H9 (cell line): ENCODE measurements around the gene FAM53B. TPM values are rescaled to one million over a fixed set of nuclear protein-coding genes. Genes with fewer than 3 reads are reported as not detected.
"Not testable (repeated sequence)": the region's sequence is repeated elsewhere in the genome, so short reads cannot be mapped to it uniquely, and the experiment has no call there.

Experiments used
- DNase-seq: peaks from one replicate; pipeline ENCODE4 v3.0.0-alpha.2; 2017
- H2AFZ ChIP-seq: one replicate; pipeline ENCODE4 v1.6.1; 2013; ENCODE audit warnings: mild to moderate bottlenecking, low read length, control low read depth, moderate library complexity
- H2AK5ac ChIP-seq: 2 replicates; pipeline ENCODE4 v1.6.1; 2013; ENCODE audit warnings: low read length, control low read depth, mixed read lengths; ENCODE audit not compliant: insufficient read length
- H2BK120ac ChIP-seq: one replicate; pipeline ENCODE4 v1.6.1; 2013; ENCODE audit warnings: low read depth, mild to moderate bottlenecking, low read length, control low read depth, inconsistent platforms; ENCODE audit not compliant: poor library complexity, severe bottlenecking
- H2BK12ac ChIP-seq: 2 replicates; pipeline ENCODE4 v1.6.1; 2013; ENCODE audit warnings: low read length, control low read depth, mixed read lengths, low read depth; ENCODE audit not compliant: insufficient read length
- H2BK15ac ChIP-seq: 2 replicates; pipeline ENCODE4 v1.6.1; 2013; ENCODE audit warnings: low read depth, low read length, control low read depth
- H2BK20ac ChIP-seq: one replicate; pipeline ENCODE4 v1.6.1; 2013; ENCODE audit warnings: low read depth, mild to moderate bottlenecking, low read length, control low read depth, inconsistent platforms; ENCODE audit not compliant: poor library complexity, severe bottlenecking
- H2BK5ac ChIP-seq: 2 replicates; pipeline ENCODE4 v1.6.1; 2013; ENCODE audit warnings: low read length, control low read depth, mixed read lengths; ENCODE audit not compliant: insufficient read length
- H3K14ac ChIP-seq: 2 replicates; pipeline ENCODE4 v1.6.1; 2013; ENCODE audit warnings: low read length, control low read depth; ENCODE audit not compliant: insufficient read depth
- H3K18ac ChIP-seq: 2 replicates; pipeline ENCODE4 v1.6.1; 2013; ENCODE audit warnings: low read depth, mild to moderate bottlenecking, mixed read lengths, low read length, control low read depth; ENCODE audit not compliant: insufficient read length
- H3K23ac ChIP-seq: 2 replicates; pipeline ENCODE4 v1.6.1; 2013; ENCODE audit warnings: low read length, control low read depth, mixed read lengths, low read depth; ENCODE audit not compliant: insufficient read length
- H3K23me2 ChIP-seq: 2 replicates; pipeline ENCODE4 v1.6.1; 2013; ENCODE audit warnings: low read depth, mild to moderate bottlenecking, mixed read lengths, low read length, control low read depth; ENCODE audit not compliant: insufficient read length, poor library complexity, severe bottlenecking
- H3K27ac ChIP-seq: 2 replicates; pipeline ENCODE4 v1.5.1; 2013; ENCODE audit warnings: low read length, control low read depth, mixed read lengths, low read depth; ENCODE audit not compliant: insufficient read length
- H3K27me3 ChIP-seq: 2 replicates; pipeline ENCODE4 v1.6.1; 2013; ENCODE audit warnings: low read length, control low read depth, inconsistent platforms; ENCODE audit not compliant: insufficient read depth
- H3K4ac ChIP-seq: 2 replicates; pipeline ENCODE4 v1.6.1; 2013; ENCODE audit warnings: low read depth, mild to moderate bottlenecking, control low read depth, inconsistent platforms, low read length, moderate library complexity
- H3K4me1 ChIP-seq: 2 replicates; pipeline ENCODE4 v1.6.1; 2013; ENCODE audit warnings: low read length, control low read depth, inconsistent platforms; ENCODE audit not compliant: insufficient read depth
- H3K4me2 ChIP-seq: 2 replicates; pipeline ENCODE4 v1.6.1; 2013; ENCODE audit warnings: low read length, control low read depth, mixed read lengths; ENCODE audit not compliant: insufficient read length, insufficient read depth
- H3K56ac ChIP-seq: 2 replicates; pipeline ENCODE4 v1.6.1; 2013; ENCODE audit warnings: low read depth, mild to moderate bottlenecking, mixed read lengths, low read length, control low read depth; ENCODE audit not compliant: insufficient read length
- H3K79me1 ChIP-seq: 2 replicates; pipeline ENCODE4 v1.6.1; 2013; ENCODE audit warnings: low read depth, mild to moderate bottlenecking, moderate library complexity, low read length, control low read depth, inconsistent platforms; ENCODE audit not compliant: insufficient read depth, poor library complexity, severe bottlenecking
- H3K79me2 ChIP-seq: 2 replicates; pipeline ENCODE4 v1.6.1; 2013; ENCODE audit warnings: low read length, control low read depth, inconsistent platforms; ENCODE audit not compliant: insufficient read depth
- H3K9ac ChIP-seq: 2 replicates; pipeline ENCODE4 v1.6.1; 2013; ENCODE audit warnings: low read length, control low read depth, mixed read lengths; ENCODE audit not compliant: insufficient read length; ENCODE audit errors: extremely low read depth
- H3K9me3 ChIP-seq: one replicate; pipeline ENCODE4 v1.6.1; 2013; ENCODE audit warnings: low read depth, low read length, inconsistent platforms; ENCODE audit not compliant: control insufficient read depth
- H3T11ph ChIP-seq: one replicate; pipeline ENCODE4 v1.6.1; 2013; ENCODE audit warnings: mild to moderate bottlenecking, low read length, control low read depth, inconsistent platforms
- H4K20me1 ChIP-seq: one replicate; pipeline ENCODE4 v1.6.1; 2013; ENCODE audit not compliant: control insufficient read depth, insufficient read length, insufficient read depth
- H4K5ac ChIP-seq: 2 replicates; pipeline ENCODE4 v1.6.1; 2013; ENCODE audit warnings: low read depth, mild to moderate bottlenecking, mixed read lengths, low read length, control low read depth; ENCODE audit not compliant: insufficient read length
- H4K8ac ChIP-seq: replicated peaks from 2 replicates; pipeline ENCODE4 v1.6.1; 2013; ENCODE audit warnings: low read length, control low read depth, mixed read lengths, low read depth; ENCODE audit not compliant: insufficient read length
- H4K91ac ChIP-seq: 2 replicates; pipeline ENCODE4 v1.6.1; 2013; ENCODE audit warnings: low read depth, mild to moderate bottlenecking, moderate library complexity, mixed read lengths, low read length, control low read depth; ENCODE audit not compliant: insufficient read length
- H3K27ac Mint-ChIP-seq, 3 experiments: 2 replicates in 2 of 3; 3 replicates in 1 of 3; pipeline ENCODE4 v1.8.0; 2020 to 2021; ENCODE audit warnings: mixed read lengths in 3 of 3, mild to moderate bottlenecking in 1 of 3, moderate library complexity in 1 of 3
- H3K27me3 Mint-ChIP-seq: 2 replicates; pipeline ENCODE4 v1.8.0; 2021; ENCODE audit warnings: low read depth, mild to moderate bottlenecking, moderate library complexity, mixed read lengths
- H3K36me3 Mint-ChIP-seq, 3 experiments: 2 replicates in 2 of 3; 3 replicates in 1 of 3; pipeline ENCODE4 v1.8.0; 2020 to 2021; ENCODE audit warnings: low read depth in 3 of 3, mixed read lengths in 3 of 3; ENCODE audit not compliant: insufficient read depth in 1 of 3
- H3K4me1 Mint-ChIP-seq, 2 experiments: 2 replicates each; pipeline ENCODE4 v1.8.0; 2020; ENCODE audit warnings: mixed read lengths in 2 of 2
- H3K4me3 Mint-ChIP-seq, 2 experiments: 2 replicates in 1 of 2; 3 replicates in 1 of 2; pipeline ENCODE4 v1.8.0; 2020 to 2021; ENCODE audit warnings: mild to moderate bottlenecking in 2 of 2, mixed read lengths in 2 of 2, moderate library complexity in 1 of 2
- H3K9me3 Mint-ChIP-seq, 2 experiments: 2 replicates in 1 of 2; 3 replicates in 1 of 2; pipeline ENCODE4 v1.8.0; 2020; ENCODE audit warnings: mild to moderate bottlenecking in 2 of 2, mixed read lengths in 2 of 2, moderate library complexity in 1 of 2
- CTCF ChIP-seq: fragments of 200-600 bp; sonication (generic); conservative IDR thresholded peaks from 3 replicates; pipeline ENCODE4 v1.8.0; 2021; ENCODE audit warnings: antibody characterized with exemption, mild to moderate bottlenecking
- WGBS: extraction: QIAGEN DNeasy Blood & Tissue Kit; methylation state at CpG from one replicate; pipeline ENCODE4 v1.1.7; 2013; ENCODE audit warnings: missing lambda C conversion rate, low lambda C conversion rate, mixed read lengths; ENCODE audit not compliant: insufficient read length; ENCODE audit errors: extremely low coverage; 5-methylcytosine and 5-hydroxymethylcytosine counted together
- total RNA-seq: library from RNA; stranded (reverse); gene quantifications from 2 replicates; pipeline ENCODE4 v1.2.1, GENCODE V29; 2021

FAM53B gene
- total RNA-seq, 1 experiment from 2014 or later = 11.5 TPM

- Histone ChIP-seq H3K27me3 (peaks cover 6% of the 10 kb centered on the region; the same call in 1 of the 2 replicates), H3T11ph (no peak overlapping the region), H4K20me1 (no peaks in the 10 kb centered on the region), H3K79me2 (no peaks in the 10 kb centered on the region), H3K14ac (no peak overlapping the region), H3K79me1 (no peaks in the 10 kb centered on the region), H2BK12ac (no peak overlapping the region), H2BK120ac (no peak overlapping the region), H3K4me2 (no peak overlapping the region), H3K9ac (no peak overlapping the region), H4K8ac (no peak overlapping the region), H3K23ac (no peak overlapping the region), H3K56ac (no peak overlapping the region), H3K9me3 (no peaks in the 10 kb centered on the region), H2BK20ac (no peak overlapping the region), H2AFZ (no peak overlapping the region), H3K4me1 (peaks cover 3% of the 10 kb centered on the region; the same call in 1 of the 2 replicates), H3K18ac (no peak overlapping the region), H2BK5ac (no peak overlapping the region), H2BK15ac (no peak overlapping the region), H3K4ac (no peak overlapping the region), H2AK5ac (no peak overlapping the region), H4K91ac (no peak overlapping the region), H4K5ac (no peak overlapping the region), H3K27ac (no peak overlapping the region), H3K23me2 (peaks cover 9% of the 10 kb centered on the region)
- WGBS = no CpG with 5 or more reads among the region's 2 CpGs
- H3K27ac Mint-ChIP-seq = no peak overlapping the region
- peaks cover 18% of the 10 kb centered on the region in 2 experiments for H3K4me1 Mint-ChIP-seq
- TF ChIP-seq CTCF = no peak
- H3K4me3 Mint-ChIP-seq = no peak overlapping the region
- no peak for DNase-seq
- peaks cover 3 to 10% (median 6%) of the 10 kb centered on the region in 3 experiments for H3K36me3 Mint-ChIP-seq
- peaks cover 15% of the 10 kb centered on the region for H3K27me3 Mint-ChIP-seq
- no peaks in the 10 kb centered on the region for H3K9me3 Mint-ChIP-seq
Measured at GRCh38 chr10:124746992-124747391, 2.8 kb upstream of the FAM53B start.

DNA sequence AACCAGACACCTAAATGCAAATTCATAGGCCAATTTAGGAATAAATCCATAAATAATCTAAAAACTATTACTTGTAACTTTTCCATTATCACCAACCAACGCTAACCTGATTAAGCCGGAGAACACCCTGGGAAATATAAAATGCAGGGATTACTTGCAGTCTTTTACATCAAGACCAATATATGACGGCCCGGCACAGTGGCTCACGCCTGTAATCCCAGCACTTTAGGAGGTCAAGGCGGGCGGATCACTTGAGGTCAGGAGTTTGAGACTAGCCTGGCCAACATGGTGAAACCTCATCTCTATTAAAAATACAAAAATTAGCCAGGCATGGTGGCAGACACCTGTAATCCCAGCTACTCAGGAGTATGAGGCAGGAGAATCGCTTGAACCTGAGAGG, 2.3 kb upstream of the FAM53B start:
- not testable (repeated sequence) for H3K79me1 ChIP-seq, H3K27ac ChIP-seq, H2BK120ac ChIP-seq, H3K4me1 ChIP-seq, H3K9me3 Mint-ChIP-seq, H3K4me2 ChIP-seq, H3K36me3 Mint-ChIP-seq, H3K23ac ChIP-seq, H3K9me3 ChIP-seq, H4K20me1 ChIP-seq, H2AFZ ChIP-seq, H4K91ac ChIP-seq, H3K14ac ChIP-seq, H3K27me3 ChIP-seq, H2BK12ac ChIP-seq, H4K5ac ChIP-seq, H2BK20ac ChIP-seq, H3K56ac ChIP-seq, DNase-seq, H3K79me2 ChIP-seq, H3K18ac ChIP-seq, H2BK5ac ChIP-seq, H3T11ph ChIP-seq, H2AK5ac ChIP-seq, H2BK15ac ChIP-seq, H3K4ac ChIP-seq, H3K23me2 ChIP-seq, H3K27ac Mint-ChIP-seq, H3K9ac ChIP-seq, H3K4me3 Mint-ChIP-seq, H4K8ac ChIP-seq
- Mint-ChIP-seq H3K27me3 (peaks cover 21% of the 10 kb centered on the region), H3K4me1 (peaks cover 24% of the 10 kb centered on the region in 2 experiments)
- 100% methylated on average over 1 of the region's 8 CpGs for WGBS
